ENCODE measurements around the gene CD164L2.
A peak's percentile ranks its signal among the peaks of the same experiment; 100 is the strongest.
"Not testable (repeated sequence)": the region's sequence is repeated elsewhere in the genome, so short reads cannot be mapped to it uniquely, and the experiment has no call there.

CD164L2 gene

GRCh38 chr1:27416387-27417111, 33.4 kb upstream of the CD164L2 start:
- Histone ChIP-seq H3K4me3 (ENCODE audit: low read length) (no peak overlapping the region), H3K4me1 (ENCODE audit: insufficient read depth, low read length) (peaks cover 24% of the 10 kb centered on the region; the same call in 1 of the 2 replicates), H3K9me3 (ENCODE audit: insufficient read depth, low read depth, low read length) (no peaks in the 10 kb centered on the region), H3K9ac (ENCODE audit: low read depth, low read length) (no peak overlapping the region), H3K27ac (ENCODE audit: low read length) (no peak overlapping the region), H3K36me3 (ENCODE audit: insufficient read depth, low read depth, low read length) (peaks cover 67% of the 10 kb centered on the region), H3K27me3 (ENCODE audit: insufficient read depth, low read length) (no peaks in the 10 kb centered on the region)

GRCh38 chr1:27414091-27414490, 31.0 kb upstream of the CD164L2 start:
- H3K27me3 ChIP-seq (ENCODE audit: insufficient read depth, low read length): no peaks in the 10 kb centered on the region
- no peaks in the 10 kb centered on the region for H3K9me3 ChIP-seq (ENCODE audit: insufficient read depth, low read depth, low read length)
- peaks cover 16% of the 10 kb centered on the region; the same call in 1 of the 2 replicates for H3K4me1 ChIP-seq (ENCODE audit: insufficient read depth, low read length)
- H3K36me3 ChIP-seq (ENCODE audit: insufficient read depth, low read depth, low read length): peaks cover 85% of the 10 kb centered on the region
- H3K27ac ChIP-seq (ENCODE audit: low read length): no peak overlapping the region
- no peak overlapping the region for H3K9ac ChIP-seq (ENCODE audit: low read depth, low read length)
- H3K4me3 ChIP-seq (ENCODE audit: low read length): no peak overlapping the region

- no peak overlapping the region for H3K27ac ChIP-seq (ENCODE audit: low read length)
- H3K27me3 ChIP-seq (ENCODE audit: insufficient read depth, low read length): no peaks in the 10 kb centered on the region
- no peak overlapping the region for H3K4me3 ChIP-seq (ENCODE audit: low read length)
- no peaks in the 10 kb centered on the region for H3K9me3 ChIP-seq (ENCODE audit: insufficient read depth, low read depth, low read length)
- peaks cover 90% of the 10 kb centered on the region for H3K36me3 ChIP-seq (ENCODE audit: insufficient read depth, low read depth, low read length)
- no peak overlapping the region for H3K9ac ChIP-seq (ENCODE audit: low read depth, low read length)
- peaks cover 5% of the 10 kb centered on the region; the same call in 1 of the 2 replicates for H3K4me1 ChIP-seq (ENCODE audit: insufficient read depth, low read length)
Observed at GRCh38 chr1:27413004-27413403, 29.9 kb upstream of the CD164L2 start.

- no peak overlapping the region for H3K27ac ChIP-seq (ENCODE audit: low read length)
- no peaks in the 10 kb centered on the region for H3K4me1 ChIP-seq (ENCODE audit: insufficient read depth, low read length)
- no peaks in the 10 kb centered on the region for H3K9me3 ChIP-seq (ENCODE audit: insufficient read depth, low read depth, low read length)
- no peak overlapping the region for H3K4me3 ChIP-seq (ENCODE audit: low read length)
- H3K9ac ChIP-seq (ENCODE audit: low read depth, low read length): no peak overlapping the region
- H3K36me3 ChIP-seq (ENCODE audit: insufficient read depth, low read depth, low read length): peaks cover 90% of the 10 kb centered on the region
- H3K27me3 ChIP-seq (ENCODE audit: insufficient read depth, low read length): no peaks in the 10 kb centered on the region
Observed at GRCh38 chr1:27412502-27412901, 29.4 kb upstream of the CD164L2 start.

GRCh38 chr1:27410709-27411108, 27.6 kb upstream of the CD164L2 start:
- no peak overlapping the region for H3K27ac ChIP-seq (ENCODE audit: low read length)
- no peak overlapping the region for H3K9ac ChIP-seq (ENCODE audit: low read depth, low read length)
- H3K27me3 ChIP-seq (ENCODE audit: insufficient read depth, low read length): no peaks in the 10 kb centered on the region
- H3K4me1 ChIP-seq (ENCODE audit: insufficient read depth, low read length): peaks cover 8% of the 10 kb centered on the region; the same call in 1 of the 2 replicates
- no peaks in the 10 kb centered on the region for H3K9me3 ChIP-seq (ENCODE audit: insufficient read depth, low read depth, low read length)
- H3K4me3 ChIP-seq (ENCODE audit: low read length): no peak overlapping the region
- H3K36me3 ChIP-seq (ENCODE audit: insufficient read depth, low read depth, low read length): peaks cover 80% of the 10 kb centered on the region

- H3K4me1 ChIP-seq (ENCODE audit: insufficient read depth, low read length): peaks cover 17% of the 10 kb centered on the region; the same call in 1 of the 2 replicates
- H3K4me3 ChIP-seq (ENCODE audit: low read length): no peak overlapping the region
- no peaks in the 10 kb centered on the region for H3K9me3 ChIP-seq (ENCODE audit: insufficient read depth, low read depth, low read length)
- H3K27ac ChIP-seq (ENCODE audit: low read length): no peak overlapping the region
- H3K36me3 ChIP-seq (ENCODE audit: insufficient read depth, low read depth, low read length): peaks cover 69% of the 10 kb centered on the region
- H3K9ac ChIP-seq (ENCODE audit: low read depth, low read length): no peak overlapping the region
- no peaks in the 10 kb centered on the region for H3K27me3 ChIP-seq (ENCODE audit: insufficient read depth, low read length)
Observed at GRCh38 chr1:27409669-27410068, 26.5 kb upstream of the CD164L2 start.

GRCh38 chr1:27408151-27408550, 25.0 kb upstream of the CD164L2 start:
- H3K9ac ChIP-seq (ENCODE audit: low read depth, low read length): no peak overlapping the region
- H3K4me1 ChIP-seq (ENCODE audit: insufficient read depth, low read length): peaks cover 18% of the 10 kb centered on the region; the same call in 1 of the 2 replicates
- H3K27ac ChIP-seq (ENCODE audit: low read length): no peak overlapping the region
- peaks cover 54% of the 10 kb centered on the region for H3K36me3 ChIP-seq (ENCODE audit: insufficient read depth, low read depth, low read length)
- no peak overlapping the region for H3K4me3 ChIP-seq (ENCODE audit: low read length)
- H3K27me3 ChIP-seq (ENCODE audit: insufficient read depth, low read length): no peaks in the 10 kb centered on the region
- H3K9me3 ChIP-seq (ENCODE audit: insufficient read depth, low read depth, low read length): no peaks in the 10 kb centered on the region

GRCh38 chr1:27406791-27407190, 23.7 kb upstream of the CD164L2 start:
- peaks cover 25% of the 10 kb centered on the region; the same call in 1 of the 2 replicates for H3K4me1 ChIP-seq (ENCODE audit: insufficient read depth, low read length)

GRCh38 chr1:27406362-27406680, 23.2 kb upstream of the CD164L2 start:
- Histone ChIP-seq H3K27ac (ENCODE audit: low read length) (peak overlapping the region; percentile 34), H3K27me3 (ENCODE audit: insufficient read depth, low read length) (no peaks in the 10 kb centered on the region), H3K36me3 (ENCODE audit: insufficient read depth, low read depth, low read length) (peaks cover 38% of the 10 kb centered on the region), H3K4me3 (ENCODE audit: low read length) (no peak overlapping the region), H3K9ac (ENCODE audit: low read depth, low read length) (peak overlapping the region; percentile 26; the same call in 1 of the 2 replicates), H3K4me1 (ENCODE audit: insufficient read depth, low read length) (peaks cover 25% of the 10 kb centered on the region; the same call in 1 of the 2 replicates), H3K9me3 (ENCODE audit: insufficient read depth, low read depth, low read length) (no peaks in the 10 kb centered on the region)

More at GRCh38 chr1:27406791-27407190, 23.7 kb upstream of the CD164L2 start:
- not testable (repeated sequence) for H3K4me3 ChIP-seq (ENCODE audit: low read length); H3K27me3 ChIP-seq (ENCODE audit: insufficient read depth, low read length); H3K27ac ChIP-seq (ENCODE audit: low read length); H3K9me3 ChIP-seq (ENCODE audit: insufficient read depth, low read depth, low read length); H3K9ac ChIP-seq (ENCODE audit: low read depth, low read length)
- peaks cover 41% of the 10 kb centered on the region for H3K36me3 ChIP-seq (ENCODE audit: insufficient read depth, low read depth, low read length)

GRCh38 chr1:27405598-27406361, 22.6 kb upstream of the CD164L2 start:
- H3K4me1 ChIP-seq (ENCODE audit: insufficient read depth, low read length): peaks cover 25% of the 10 kb centered on the region; the same call in 1 of the 2 replicates

GRCh38 chr1:27405074-27405473, 21.9 kb upstream of the CD164L2 start:
- Histone ChIP-seq H3K9ac (ENCODE audit: low read depth, low read length) (peak overlapping the region; percentile 47; the same call in 1 of the 2 replicates), H3K36me3 (ENCODE audit: insufficient read depth, low read depth, low read length) (peaks cover 26% of the 10 kb centered on the region), H3K27ac (ENCODE audit: low read length) (no peak overlapping the region), H3K9me3 (ENCODE audit: insufficient read depth, low read depth, low read length) (no peaks in the 10 kb centered on the region), H3K4me1 (ENCODE audit: insufficient read depth, low read length) (peaks cover 25% of the 10 kb centered on the region; the same call in 1 of the 2 replicates), H3K27me3 (ENCODE audit: insufficient read depth, low read length) (no peaks in the 10 kb centered on the region), H3K4me3 (ENCODE audit: low read length) (no peak overlapping the region; the same call in 1 of the 2 replicates)

More at GRCh38 chr1:27405598-27406361, 22.6 kb upstream of the CD164L2 start:
- not testable (repeated sequence) for H3K9me3 ChIP-seq (ENCODE audit: insufficient read depth, low read depth, low read length); H3K4me3 ChIP-seq (ENCODE audit: low read length); H3K27me3 ChIP-seq (ENCODE audit: insufficient read depth, low read length)
- Histone ChIP-seq H3K36me3 (ENCODE audit: insufficient read depth, low read depth, low read length) (peaks cover 33% of the 10 kb centered on the region), H3K27ac (ENCODE audit: low read length) (peak overlapping the region; percentile 34), H3K9ac (ENCODE audit: low read depth, low read length) (peak overlapping the region; percentile 47; the same call in 1 of the 2 replicates)

All from iPS-20b (cell line).